DOHH2 (cell line): ENCODE measurements around the gene AHRR.

ENCODE experiments used
- EZH2phosphoT487 ChIP-seq: fragments of 200-600 bp; sonication (generic); IDR thresholded peaks from 2 replicates; pipeline ENCODE4 v1.6.1; 2017; ENCODE audit warnings: borderline replicate concordance, mild to moderate bottlenecking, antibody characterized with exemption, low read length, moderate library complexity, mixed read lengths
- TF ChIP-seq, protein P1 (sequence below): fragments of 200-600 bp; sonication (generic); IDR thresholded peaks from one replicate; pipeline ENCODE4 v1.5.1; 2014; ENCODE audit warnings: antibody characterized with exemption, mild to moderate bottlenecking, low read depth, low read length; ENCODE audit not compliant: poor library complexity, severe bottlenecking

DNA sequence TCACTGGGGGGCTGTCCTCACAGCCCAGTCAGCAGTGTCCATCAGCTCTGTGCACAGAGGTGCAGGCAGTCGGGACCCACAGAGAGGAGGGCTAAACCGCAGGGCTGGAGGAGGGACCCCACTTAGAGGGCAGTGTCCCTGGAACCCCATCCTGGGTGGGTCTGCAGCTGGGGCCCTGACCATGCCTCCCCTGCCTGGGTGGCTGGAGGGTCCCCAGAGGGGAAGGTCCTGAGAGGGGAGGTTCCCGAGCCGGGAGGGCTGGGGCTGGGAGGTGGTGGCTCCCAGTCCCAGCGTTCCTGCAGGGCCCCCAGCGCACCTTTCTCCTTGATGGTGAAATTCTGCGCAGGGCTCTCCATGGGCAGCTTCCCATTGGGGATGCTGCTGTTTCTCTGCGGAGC lies 154.2 kb downstream of the AHRR start:
- TF ChIP-seq, protein P1, sequence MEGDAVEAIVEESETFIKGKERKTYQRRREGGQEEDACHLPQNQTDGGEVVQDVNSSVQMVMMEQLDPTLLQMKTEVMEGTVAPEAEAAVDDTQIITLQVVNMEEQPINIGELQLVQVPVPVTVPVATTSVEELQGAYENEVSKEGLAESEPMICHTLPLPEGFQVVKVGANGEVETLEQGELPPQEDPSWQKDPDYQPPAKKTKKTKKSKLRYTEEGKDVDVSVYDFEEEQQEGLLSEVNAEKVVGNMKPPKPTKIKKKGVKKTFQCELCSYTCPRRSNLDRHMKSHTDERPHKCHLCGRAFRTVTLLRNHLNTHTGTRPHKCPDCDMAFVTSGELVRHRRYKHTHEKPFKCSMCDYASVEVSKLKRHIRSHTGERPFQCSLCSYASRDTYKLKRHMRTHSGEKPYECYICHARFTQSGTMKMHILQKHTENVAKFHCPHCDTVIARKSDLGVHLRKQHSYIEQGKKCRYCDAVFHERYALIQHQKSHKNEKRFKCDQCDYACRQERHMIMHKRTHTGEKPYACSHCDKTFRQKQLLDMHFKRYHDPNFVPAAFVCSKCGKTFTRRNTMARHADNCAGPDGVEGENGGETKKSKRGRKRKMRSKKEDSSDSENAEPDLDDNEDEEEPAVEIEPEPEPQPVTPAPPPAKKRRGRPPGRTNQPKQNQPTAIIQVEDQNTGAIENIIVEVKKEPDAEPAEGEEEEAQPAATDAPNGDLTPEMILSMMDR, result no peak
- TF ChIP-seq EZH2phosphoT487, result no peak
